ENCODE results near the gene SLC6A17.

DNA sequence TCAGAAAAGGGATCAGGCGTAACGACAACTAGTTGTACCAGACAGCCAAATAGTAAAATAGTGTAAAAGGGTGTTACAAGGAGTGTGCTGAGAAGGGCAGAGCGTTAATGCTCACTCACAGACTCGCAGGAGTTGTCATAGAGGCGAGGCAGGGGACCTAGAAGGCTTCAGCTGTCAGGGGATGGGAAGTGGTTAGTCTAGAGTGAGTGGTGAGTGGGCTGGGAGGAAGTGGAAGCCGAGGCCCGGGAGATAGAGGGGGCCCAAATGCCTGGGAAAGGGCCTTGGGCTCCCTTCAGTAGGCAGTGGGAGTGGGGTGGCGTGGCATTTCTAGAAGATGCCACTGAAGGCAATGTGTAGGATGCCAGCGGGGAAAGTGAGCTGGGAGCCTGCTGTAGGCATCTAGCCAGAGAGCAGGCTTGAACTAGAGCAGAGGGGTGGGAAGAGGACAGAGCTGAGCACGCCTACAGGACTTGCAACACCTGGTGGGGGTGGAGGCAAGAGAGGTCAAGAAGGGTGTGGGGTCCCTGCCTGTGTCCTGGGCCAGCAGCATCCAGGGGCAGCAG lies 10.3 kb downstream of the SLC6A17 start:
- TF ChIP-seq, protein P1, sequence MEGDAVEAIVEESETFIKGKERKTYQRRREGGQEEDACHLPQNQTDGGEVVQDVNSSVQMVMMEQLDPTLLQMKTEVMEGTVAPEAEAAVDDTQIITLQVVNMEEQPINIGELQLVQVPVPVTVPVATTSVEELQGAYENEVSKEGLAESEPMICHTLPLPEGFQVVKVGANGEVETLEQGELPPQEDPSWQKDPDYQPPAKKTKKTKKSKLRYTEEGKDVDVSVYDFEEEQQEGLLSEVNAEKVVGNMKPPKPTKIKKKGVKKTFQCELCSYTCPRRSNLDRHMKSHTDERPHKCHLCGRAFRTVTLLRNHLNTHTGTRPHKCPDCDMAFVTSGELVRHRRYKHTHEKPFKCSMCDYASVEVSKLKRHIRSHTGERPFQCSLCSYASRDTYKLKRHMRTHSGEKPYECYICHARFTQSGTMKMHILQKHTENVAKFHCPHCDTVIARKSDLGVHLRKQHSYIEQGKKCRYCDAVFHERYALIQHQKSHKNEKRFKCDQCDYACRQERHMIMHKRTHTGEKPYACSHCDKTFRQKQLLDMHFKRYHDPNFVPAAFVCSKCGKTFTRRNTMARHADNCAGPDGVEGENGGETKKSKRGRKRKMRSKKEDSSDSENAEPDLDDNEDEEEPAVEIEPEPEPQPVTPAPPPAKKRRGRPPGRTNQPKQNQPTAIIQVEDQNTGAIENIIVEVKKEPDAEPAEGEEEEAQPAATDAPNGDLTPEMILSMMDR (IDR thresholded peaks at IDR 0.05) = no peak
- no peak for TF ChIP-seq FOXP1 (CRISPR knock-in tag; IDR thresholded peaks at IDR 0.05; ENCODE audit: borderline replicate concordance)
- TF ChIP-seq GABPB1 (CRISPR knock-in tag; IDR thresholded peaks at IDR 0.05) = no peak
- TF ChIP-seq SP1 (CRISPR knock-in tag; conservative IDR thresholded peaks at IDR 0.05) = no peak
- TF ChIP-seq, protein P2, sequence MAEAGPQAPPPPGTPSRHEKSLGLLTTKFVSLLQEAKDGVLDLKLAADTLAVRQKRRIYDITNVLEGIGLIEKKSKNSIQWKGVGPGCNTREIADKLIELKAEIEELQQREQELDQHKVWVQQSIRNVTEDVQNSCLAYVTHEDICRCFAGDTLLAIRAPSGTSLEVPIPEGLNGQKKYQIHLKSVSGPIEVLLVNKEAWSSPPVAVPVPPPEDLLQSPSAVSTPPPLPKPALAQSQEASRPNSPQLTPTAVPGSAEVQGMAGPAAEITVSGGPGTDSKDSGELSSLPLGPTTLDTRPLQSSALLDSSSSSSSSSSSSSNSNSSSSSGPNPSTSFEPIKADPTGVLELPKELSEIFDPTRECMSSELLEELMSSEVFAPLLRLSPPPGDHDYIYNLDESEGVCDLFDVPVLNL (CRISPR knock-in tag; IDR thresholded peaks at IDR 0.05; ENCODE audit: borderline replicate concordance, low read depth) = no peak
- TF ChIP-seq ZNF263 (CRISPR knock-in tag; IDR thresholded peaks at IDR 0.05; ENCODE audit: low read depth) = no peak
- TF ChIP-seq, protein P3, sequence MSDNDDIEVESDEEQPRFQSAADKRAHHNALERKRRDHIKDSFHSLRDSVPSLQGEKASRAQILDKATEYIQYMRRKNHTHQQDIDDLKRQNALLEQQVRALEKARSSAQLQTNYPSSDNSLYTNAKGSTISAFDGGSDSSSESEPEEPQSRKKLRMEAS (CRISPR knock-in tag; IDR thresholded peaks at IDR 0.05) = no peak
- TF ChIP-seq RELA (CRISPR knock-in tag; IDR thresholded peaks at IDR 0.05; ENCODE audit: borderline replicate concordance) = no peak
